Gastrocnemius medialis (tissue), 4 donors: ENCODE results near the gene OR2AE1. TPM values are rescaled to one million over a fixed set of nuclear protein-coding genes. Genes with fewer than 3 reads are reported as not detected.

Experiments
- ATAC-seq, 2 donors: fragments of 150-250 bp; one replicate each; pipeline ENCODE4 v1.9.1; 2016
- DNase-seq, 2 donors: peaks; one replicate each; pipeline ENCODE4 v3.0.0-alpha.2; 2019
- H3K27ac ChIP-seq, 4 donors: fragments of 200-600 bp; sonication (generic); 1 replicate in 1 of 4; 2 replicates in 3 of 4; pipeline ENCODE4 v1.5.1; 2016 to 2018; ENCODE audit warnings: mild to moderate bottlenecking in 2 of 4, moderate library complexity in 1 of 4
- H3K27me3 ChIP-seq, 3 donors: fragments of 200-600 bp; sonication (generic) in 2 of 3; 1 replicate in 1 of 3; 2 replicates in 2 of 3; pipeline versions ENCODE4 v1.5.1 to v1.6.0; 2016 to 2019; ENCODE audit warnings: mild to moderate bottlenecking in 1 of 3, moderate library complexity in 1 of 3
- H3K36me3 ChIP-seq, 2 donors: fragments of 200-600 bp; sonication (generic) in 1 of 2; one replicate each; pipeline ENCODE4 v1.5.1; 2017 to 2018
- H3K4me1 ChIP-seq, 2 donors: fragments of 200-600 bp; sonication (generic) in 1 of 2; one replicate each; pipeline ENCODE4 v1.5.1; 2016 to 2017; ENCODE audit warnings: mild to moderate bottlenecking in 2 of 2
- H3K4me3 ChIP-seq, 4 donors: fragments of 200-600 bp; sonication (generic) in 3 of 4; 1 replicate in 1 of 4; 2 replicates in 3 of 4; pipeline ENCODE4 v1.5.1; 2016 to 2019; ENCODE audit warnings: mild to moderate bottlenecking in 2 of 4
- H3K9me3 ChIP-seq, 3 donors: fragments of 200-600 bp; sonication (generic) in 2 of 3; 1 replicate in 1 of 3; 2 replicates in 2 of 3; pipeline ENCODE4 v1.5.1; 2016 to 2019
- POLR2A ChIP-seq, 2 donors: fragments of 450-650 bp; IDR thresholded peaks; one replicate each; pipeline ENCODE4 v1.6.1; 2017; ENCODE audit warnings: antibody characterized with exemption in 2 of 2, mild to moderate bottlenecking in 2 of 2, moderate library complexity in 2 of 2
- in situ Hi-C, 4 donors: fragments of 200-750 bp; cut with MboI; loops; one replicate each; pipeline versions ENCODE4 v1.15.0 to v1.8.0; 2017; ENCODE audit warnings: low sequenced_read_pairs in 4 of 4
- intact Hi-C: fragments of 100-400 bp; cut with DNase I; formaldehyde crosslinking; loops from one replicate; pipeline ENCODE4 v1.15.1; 2023; ENCODE audit warnings: low total_unique reads
- total RNA-seq, 4 donors: library from RNA; depleted of rRNA; stranded (reverse); fragments of >200 nt; gene quantifications; one replicate each; pipeline versions ENCODE4 v1.1.0 to v1.2.3, GENCODE V29; 2016
- TF ChIP-seq, protein P1 (sequence below), 5 experiments: fragments of 450-650 bp in 3 of 5; fragments of 200-600 bp in 2 of 5; sonication (generic) in 2 of 5; IDR thresholded peaks in 4 of 5; conservative IDR thresholded peaks in 1 of 5; 1 replicate in 4 of 5; 2 replicates in 1 of 5; pipeline ENCODE4 v1.5.1; 2016 to 2019; ENCODE audit warnings: antibody characterized with exemption in 5 of 5, mild to moderate bottlenecking in 3 of 5, moderate library complexity in 3 of 5

Gene OR2AE1
- total RNA-seq, 4 donors from 2014 or later = not detected

DNA sequence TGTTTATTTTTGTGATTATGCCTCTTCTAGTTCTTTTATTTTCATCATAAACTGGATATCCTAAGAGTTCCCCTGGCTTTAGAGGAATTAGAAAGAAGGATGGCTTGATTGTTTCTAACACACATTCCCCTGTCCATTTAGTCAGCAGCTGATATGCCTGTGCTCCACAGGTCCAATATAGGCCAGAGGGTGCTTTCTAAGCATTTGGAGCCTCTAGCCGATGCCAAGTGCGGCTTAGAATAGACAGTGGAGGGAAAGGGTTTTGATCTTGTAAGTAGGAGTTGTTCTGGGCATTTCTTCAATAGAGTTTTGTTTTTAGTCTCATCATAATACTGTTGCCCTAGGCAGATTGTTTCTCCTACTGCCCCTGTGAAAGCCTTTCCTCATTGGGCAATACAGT is 42.5 kb downstream of the OR2AE1 start:
- no peak for ATAC-seq
- Histone ChIP-seq H3K36me3 (no peaks in the 10 kb centered on the region), H3K27ac (no peak overlapping the region), H3K4me3 (no peak overlapping the region), H3K4me1 (no peaks in the 10 kb centered on the region), H3K27me3 (no peaks in the 10 kb centered on the region), H3K9me3 (no peaks in the 10 kb centered on the region)
- no peak for DNase-seq
- intact Hi-C loops (no loop called here), in situ Hi-C loops (loop anchor here in 1 of 4 donors (25.0 kb wide), 1 partner anchor 197 kb away; no protein-coding TSS in a partner anchor)
- TF ChIP-seq, protein P1, sequence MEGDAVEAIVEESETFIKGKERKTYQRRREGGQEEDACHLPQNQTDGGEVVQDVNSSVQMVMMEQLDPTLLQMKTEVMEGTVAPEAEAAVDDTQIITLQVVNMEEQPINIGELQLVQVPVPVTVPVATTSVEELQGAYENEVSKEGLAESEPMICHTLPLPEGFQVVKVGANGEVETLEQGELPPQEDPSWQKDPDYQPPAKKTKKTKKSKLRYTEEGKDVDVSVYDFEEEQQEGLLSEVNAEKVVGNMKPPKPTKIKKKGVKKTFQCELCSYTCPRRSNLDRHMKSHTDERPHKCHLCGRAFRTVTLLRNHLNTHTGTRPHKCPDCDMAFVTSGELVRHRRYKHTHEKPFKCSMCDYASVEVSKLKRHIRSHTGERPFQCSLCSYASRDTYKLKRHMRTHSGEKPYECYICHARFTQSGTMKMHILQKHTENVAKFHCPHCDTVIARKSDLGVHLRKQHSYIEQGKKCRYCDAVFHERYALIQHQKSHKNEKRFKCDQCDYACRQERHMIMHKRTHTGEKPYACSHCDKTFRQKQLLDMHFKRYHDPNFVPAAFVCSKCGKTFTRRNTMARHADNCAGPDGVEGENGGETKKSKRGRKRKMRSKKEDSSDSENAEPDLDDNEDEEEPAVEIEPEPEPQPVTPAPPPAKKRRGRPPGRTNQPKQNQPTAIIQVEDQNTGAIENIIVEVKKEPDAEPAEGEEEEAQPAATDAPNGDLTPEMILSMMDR (IDR thresholded peaks at IDR 0.05 in 4 of 5, conservative IDR thresholded peaks at IDR 0.05 in 1 of 5) = no peak
- TF ChIP-seq POLR2A (IDR thresholded peaks at IDR 0.05) = no peak

DNA sequence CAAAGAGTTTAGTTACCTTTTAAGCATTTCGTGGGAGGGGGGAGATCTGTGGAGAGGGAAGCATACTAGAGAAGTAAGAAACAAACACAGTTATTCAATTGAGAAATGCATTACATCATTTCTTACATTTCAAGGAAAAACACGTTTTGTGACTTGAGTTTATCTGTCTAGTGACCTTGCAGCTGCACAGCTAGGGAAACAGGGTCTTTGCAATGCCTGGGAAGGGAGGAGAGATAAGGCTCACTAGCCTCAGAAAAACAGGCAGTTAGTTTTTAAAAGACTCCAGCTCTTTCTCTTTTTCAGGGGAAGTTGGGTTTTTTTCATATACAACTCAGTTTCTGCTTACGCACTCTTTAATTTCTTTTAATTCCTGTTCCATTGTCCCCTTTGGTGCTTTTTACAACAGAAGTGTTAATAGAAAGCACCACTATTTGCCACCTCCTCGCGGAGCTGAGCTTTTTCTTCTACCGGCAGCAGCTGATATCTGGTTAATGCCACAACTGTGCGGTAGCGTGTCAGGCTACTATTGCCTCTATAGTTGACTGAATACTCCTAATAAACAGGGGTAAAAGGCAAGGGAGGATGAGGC is 43.5 kb downstream of the OR2AE1 start:
- no peaks in the 10 kb centered on the region for H3K36me3 ChIP-seq
- H3K27me3 ChIP-seq = no peaks in the 10 kb centered on the region
- H3K4me3 ChIP-seq = no peak overlapping the region
- ATAC-seq (no peak), DNase-seq (no peak)
- H3K27ac ChIP-seq = no peak overlapping the region
- no peaks in the 10 kb centered on the region for H3K9me3 ChIP-seq
- intact Hi-C loops (no loop called here), in situ Hi-C loops (loop anchor here in 1 of 4 donors (25.0 kb wide), 1 partner anchor 196 kb away; no protein-coding TSS in a partner anchor)
- H3K4me1 ChIP-seq = no peaks in the 10 kb centered on the region
- no peak for TF ChIP-seq POLR2A (IDR thresholded peaks at IDR 0.05)
- TF ChIP-seq, protein P1 (IDR thresholded peaks at IDR 0.05 in 4 of 5, conservative IDR thresholded peaks at IDR 0.05 in 1 of 5) = no peak

DNA sequence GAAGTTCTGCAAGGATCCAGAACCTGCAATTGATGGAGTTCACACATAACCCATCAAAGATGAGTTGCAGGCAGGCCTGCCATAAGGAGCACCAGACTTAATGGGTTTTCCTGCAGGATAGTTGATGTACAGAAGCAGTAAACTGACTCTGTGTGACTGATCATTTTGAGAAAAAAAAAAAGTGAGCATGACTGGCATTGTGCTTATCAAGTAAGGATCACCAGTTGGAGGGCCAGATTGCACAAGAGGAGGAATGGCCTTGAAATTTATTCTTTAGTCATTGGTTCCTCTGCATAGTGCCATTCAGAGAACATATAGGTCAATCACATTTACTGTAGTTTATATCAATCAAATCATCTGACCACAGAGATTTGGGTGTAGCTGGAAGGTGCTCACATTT is 45.2 kb downstream of the OR2AE1 start:
- in situ Hi-C loops (loop anchor here in 1 of 4 donors (25.0 kb wide), 1 partner anchor 194 kb away; no protein-coding TSS in a partner anchor), intact Hi-C loops (no loop called here)
- ATAC-seq (no peak), DNase-seq (no peak)
- Histone ChIP-seq H3K27me3 (no peaks in the 10 kb centered on the region), H3K27ac (no peak overlapping the region), H3K4me1 (no peaks in the 10 kb centered on the region), H3K36me3 (no peaks in the 10 kb centered on the region), H3K4me3 (no peak overlapping the region), H3K9me3 (no peaks in the 10 kb centered on the region)
- TF ChIP-seq, protein P1 (IDR thresholded peaks at IDR 0.05 in 4 of 5, conservative IDR thresholded peaks at IDR 0.05 in 1 of 5) = no peak
- TF ChIP-seq POLR2A (IDR thresholded peaks at IDR 0.05) = no peak

DNA sequence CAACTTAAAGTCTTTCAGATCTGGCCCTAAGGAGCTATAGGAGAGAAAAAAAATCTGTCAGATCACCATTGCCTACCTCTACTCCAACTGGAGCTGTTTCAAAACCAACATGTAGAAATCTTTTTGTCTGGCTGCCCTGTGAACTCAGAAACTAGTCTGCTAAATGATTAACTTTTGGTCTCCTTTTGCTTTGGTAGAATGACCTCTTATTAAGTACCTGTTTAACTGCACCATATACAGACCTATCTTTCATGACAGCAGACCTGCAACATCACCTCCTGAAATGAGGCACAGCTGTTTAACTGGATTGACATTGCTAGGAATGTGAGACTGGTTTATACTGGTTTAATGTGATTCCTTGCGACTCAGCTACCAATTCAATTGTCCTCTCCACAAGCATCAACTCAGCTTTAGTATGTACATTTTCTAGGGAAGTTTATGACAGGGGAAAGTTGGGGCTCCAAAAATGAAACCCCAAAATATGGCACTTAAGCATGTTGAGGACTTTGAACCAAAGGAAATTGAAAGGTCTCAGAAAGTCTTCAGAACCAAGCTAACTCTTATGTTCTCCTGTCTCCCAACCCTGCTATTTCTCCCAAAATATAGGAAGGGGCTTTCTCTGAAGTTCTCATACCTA is 47.2 kb downstream of the OR2AE1 start:
- TF ChIP-seq POLR2A (IDR thresholded peaks at IDR 0.05) = no peak
- TF ChIP-seq, protein P1 (IDR thresholded peaks at IDR 0.05 in 4 of 5, conservative IDR thresholded peaks at IDR 0.05 in 1 of 5) = no peak
- intact Hi-C loops = no loop called here
- H3K27ac ChIP-seq = no peak overlapping the region
- no peak overlapping the region for H3K4me3 ChIP-seq
- H3K36me3 ChIP-seq = no peaks in the 10 kb centered on the region
- H3K9me3 ChIP-seq = no peaks in the 10 kb centered on the region
- no peak for ATAC-seq
- H3K4me1 ChIP-seq = no peaks in the 10 kb centered on the region
- no peaks in the 10 kb centered on the region for H3K27me3 ChIP-seq
- no peak for DNase-seq
- in situ Hi-C loops = loop anchor here in 1 of 4 donors (25.0 kb wide), 1 partner anchor 192 kb away; no protein-coding TSS in a partner anchor
